Activated T-cell treated with anti-CD3 and anti-CD28 coated beads, Interleukin-2, amount 50 U/mL, for 72 hours (primary cell): ENCODE results near the gene ZBTB1. TPM values are rescaled to one million over a fixed set of nuclear protein-coding genes. Genes with fewer than 3 reads are reported as not detected.
"Not testable (repeated sequence)": the region's sequence is repeated elsewhere in the genome, so short reads cannot be mapped to it uniquely, and the experiment has no call there.

Experiments
- ATAC-seq, 2 donors: fragments of 150-1000 bp; cut with Tn5 transposase; replicated peaks in 1 of 2; 2 replicates each; pipeline ENCODE4 v1.10.0; 2021; ENCODE audit warnings: moderate library complexity in 2 of 2, mild to moderate bottlenecking in 1 of 2
- DNase-seq, 2 donors: peaks; one replicate each; pipeline ENCODE4 v3.0.0; 2021 to 2022; ENCODE audit warnings: mixed read lengths in 1 of 2
- H3K27ac Mint-ChIP-seq: one replicate; pipeline ENCODE4 v1.8.0; 2022; ENCODE audit warnings: mild to moderate bottlenecking, moderate library complexity, mixed read lengths
- H3K27me3 Mint-ChIP-seq: one replicate; pipeline ENCODE4 v1.8.0; 2022; ENCODE audit warnings: low read depth, mixed read lengths
- H3K36me3 Mint-ChIP-seq, 2 donors: one replicate each; pipeline ENCODE4 v1.8.0; 2022; ENCODE audit warnings: mixed read lengths in 2 of 2, mild to moderate bottlenecking in 1 of 2; ENCODE audit not compliant: insufficient read depth in 2 of 2
- H3K4me1 Mint-ChIP-seq: one replicate; pipeline ENCODE4 v1.8.0; 2022; ENCODE audit warnings: low read depth, mixed read lengths
- H3K4me3 Mint-ChIP-seq, 2 donors: one replicate each; pipeline ENCODE4 v1.8.0; 2022; ENCODE audit warnings: mild to moderate bottlenecking in 2 of 2, mixed read lengths in 2 of 2, moderate library complexity in 2 of 2
- H3K9me3 Mint-ChIP-seq, 2 donors: one replicate each; pipeline ENCODE4 v1.8.0; 2022; ENCODE audit warnings: mixed read lengths in 2 of 2
- total RNA-seq, 2 donors: library from RNA; stranded (reverse); gene quantifications; one replicate each; pipeline ENCODE4 v1.2.3, GENCODE V29; 2022

ZBTB1 gene
- total RNA-seq, 2 donors from 2014 or later = 46.9 to 49.5 TPM

DNA sequence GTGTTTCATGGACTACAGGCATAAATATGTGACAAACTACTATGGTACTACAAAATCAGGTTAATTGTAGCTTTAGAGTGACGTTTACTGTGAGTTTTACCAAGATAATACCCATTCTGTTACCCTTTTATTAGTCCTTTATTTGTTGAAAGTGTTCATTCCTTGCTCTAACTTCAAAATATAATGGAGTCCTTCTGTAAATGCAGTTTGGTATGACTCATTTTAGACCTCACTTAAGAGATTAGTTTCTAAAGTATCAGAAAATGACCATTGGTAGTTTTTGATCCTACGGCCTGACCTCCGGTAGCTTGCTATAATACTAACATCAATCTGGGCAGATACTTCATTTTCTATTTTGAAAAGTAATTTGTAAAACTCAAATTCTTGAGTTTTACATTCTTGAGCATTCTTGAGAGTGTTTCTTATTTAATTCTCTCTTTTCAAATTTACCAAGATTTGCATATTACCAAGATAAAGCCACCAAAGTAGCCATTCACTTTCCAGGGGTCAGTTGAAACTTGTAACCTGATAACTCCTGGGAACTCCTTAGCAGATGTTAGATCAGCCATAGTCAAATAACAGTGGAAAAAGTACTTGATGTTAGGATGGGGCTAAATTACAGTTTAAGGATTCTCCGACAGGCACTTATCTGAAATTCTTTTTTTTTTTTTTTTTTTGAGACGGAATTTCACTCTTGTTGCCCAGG, 40.2 kb downstream of the ZBTB1 start:
- no peak overlapping the region for H3K4me3 Mint-ChIP-seq
- peaks cover 50% of the 10 kb centered on the region for H3K27me3 Mint-ChIP-seq
- no peak for ATAC-seq
- peaks cover 39% of the 10 kb centered on the region for H3K4me1 Mint-ChIP-seq
- no peaks in the 10 kb centered on the region for H3K9me3 Mint-ChIP-seq
- H3K27ac Mint-ChIP-seq = no peak overlapping the region
- H3K36me3 Mint-ChIP-seq = peaks cover 8 to 13% of the 10 kb centered on the region in 2 donors
- DNase-seq = no peak

GRCh38 chr14:64549016-64549415, 44.4 kb downstream of the ZBTB1 start:
- H3K36me3 Mint-ChIP-seq = peaks cover 0 to 2% of the 10 kb centered on the region in 2 donors
- peak overlapping the region; percentile 57 to 67 for H3K4me3 Mint-ChIP-seq
- no peak overlapping the region for H3K27ac Mint-ChIP-seq
- H3K9me3 Mint-ChIP-seq = no peaks in the 10 kb centered on the region
- DNase-seq = no peak
- peaks cover 36% of the 10 kb centered on the region for H3K27me3 Mint-ChIP-seq
- peaks cover 14% of the 10 kb centered on the region for H3K4me1 Mint-ChIP-seq
- ATAC-seq = no peak

DNA sequence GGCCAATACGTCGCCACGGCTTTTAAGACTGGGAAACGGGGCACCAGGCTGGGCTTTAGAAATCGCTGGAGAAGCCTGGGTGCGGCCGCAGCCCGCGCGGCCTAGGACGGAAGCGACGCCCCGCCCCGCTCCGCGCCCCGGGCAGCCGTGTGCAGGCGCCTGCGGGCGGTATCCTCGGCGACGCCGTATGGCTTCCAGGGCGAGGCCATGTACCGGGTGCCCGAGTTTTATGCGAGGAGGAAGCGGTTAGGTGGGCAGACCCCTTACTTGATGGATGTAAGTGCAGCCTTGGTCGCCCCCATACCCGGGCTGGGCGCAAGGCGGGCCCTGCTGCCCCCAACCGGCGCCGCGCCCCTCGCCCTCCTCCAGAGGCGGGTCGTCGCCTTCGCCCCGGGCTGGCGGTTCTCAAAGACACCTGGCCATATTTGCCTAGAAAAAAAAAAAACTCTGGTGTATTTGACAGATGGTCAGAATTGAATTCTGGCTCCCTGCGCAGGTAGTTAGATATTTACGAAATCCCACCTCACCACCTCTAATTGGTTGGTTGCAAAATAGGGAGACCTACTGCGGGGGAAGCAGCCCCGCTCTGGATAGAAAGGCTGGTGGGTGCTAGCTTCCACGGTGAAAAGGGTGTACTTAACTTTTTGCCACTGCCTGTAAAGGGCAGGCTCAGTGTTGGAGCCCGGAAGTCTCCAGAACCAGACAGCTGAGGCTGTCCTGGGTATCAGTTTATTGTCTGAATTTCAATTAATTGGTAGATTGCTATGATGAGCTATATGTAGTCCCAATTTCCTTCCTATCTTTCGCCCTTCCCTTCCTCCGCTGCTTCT, 45.4 kb downstream of the ZBTB1 start, which contains the start of gene PPP1R36:
TSS of gene PPP1R36 (plus strand) at position 171 of the 830 bp plus-strand sequence. CDS start at position 208, 37 bp downstream.
- DNase-seq (peak; percentile 60 to 64), ATAC-seq (peak; percentile 97 to 99)
- H3K4me3 Mint-ChIP-seq = peak within 1 kb of the TSS; percentile 67 to 69
- H3K36me3 Mint-ChIP-seq = peaks cover 0 to 2% of the 10 kb centered on the region in 2 donors
- peaks cover 14% of the 10 kb centered on the region for H3K4me1 Mint-ChIP-seq
- H3K9me3 Mint-ChIP-seq = no peaks in the 10 kb centered on the region
- peaks cover 27% of the 10 kb centered on the region for H3K27me3 Mint-ChIP-seq
- H3K27ac Mint-ChIP-seq = peak within 1 kb of the TSS; percentile 62

DNA sequence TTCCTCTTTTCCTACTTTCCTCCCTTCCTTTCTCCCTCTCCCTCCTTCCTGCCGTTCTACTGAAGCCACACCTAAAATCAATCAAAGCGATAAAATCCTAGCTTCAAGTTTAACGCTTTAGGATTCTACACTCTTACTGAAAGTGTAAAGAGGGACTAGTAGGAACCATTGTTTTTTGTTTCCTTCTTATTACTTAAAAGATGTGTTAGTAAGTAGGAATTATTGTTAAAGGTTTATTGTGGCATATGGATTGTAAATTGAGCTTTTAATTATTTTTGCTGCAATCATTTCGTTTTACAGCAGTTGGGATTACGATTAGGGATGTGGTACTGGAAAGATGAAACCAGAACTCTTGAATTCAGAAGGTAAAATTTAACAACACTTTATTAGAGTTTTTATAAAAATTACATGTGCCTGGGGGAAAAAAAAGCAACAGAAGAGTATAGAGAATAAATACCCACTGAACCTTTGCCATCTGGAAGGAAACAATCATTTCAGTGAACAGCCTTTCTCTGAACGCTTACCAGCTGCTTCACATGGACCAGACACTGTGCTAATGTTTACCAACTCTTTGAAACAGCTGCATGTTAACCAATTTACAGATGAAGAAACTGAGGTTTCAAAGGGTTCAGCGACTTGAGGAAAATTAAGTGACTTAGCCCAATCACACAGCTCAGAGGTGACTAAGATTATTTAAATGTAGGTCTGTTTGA, 46.2 kb downstream of the ZBTB1 start:
- H3K4me1 Mint-ChIP-seq = peaks cover 14% of the 10 kb centered on the region
- DNase-seq (no peak), ATAC-seq (no peak)
- H3K27me3 Mint-ChIP-seq = peaks cover 27% of the 10 kb centered on the region
- peaks cover 0 to 2% of the 10 kb centered on the region in 2 donors for H3K36me3 Mint-ChIP-seq
- peak overlapping the region; percentile 67 to 69 for H3K4me3 Mint-ChIP-seq
- no peaks in the 10 kb centered on the region for H3K9me3 Mint-ChIP-seq
- H3K27ac Mint-ChIP-seq = peak overlapping the region; percentile 62

DNA sequence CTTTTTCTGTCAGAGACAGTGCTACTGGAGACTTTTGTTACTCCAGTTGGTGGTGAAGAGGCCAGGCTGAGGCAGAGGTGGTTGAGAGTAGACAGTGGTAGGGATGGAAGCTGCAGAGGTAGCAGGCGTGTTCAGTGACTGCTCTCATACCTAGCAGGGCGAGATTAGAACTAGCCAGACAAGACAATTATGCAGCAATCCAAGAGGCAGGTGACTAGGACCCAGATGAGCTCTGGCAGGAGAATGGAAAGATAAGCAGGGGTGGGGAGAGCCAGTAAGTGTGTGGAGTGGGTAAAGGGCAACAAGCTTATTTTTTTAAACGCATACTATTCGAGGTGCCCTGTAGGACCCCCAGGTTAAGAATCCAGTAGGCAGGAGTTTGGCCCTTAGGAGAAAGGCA, 50.0 kb downstream of the ZBTB1 start:
- Mint-ChIP-seq H3K4me3 (no peak overlapping the region), H3K36me3 (peaks cover 0 to 2% of the 10 kb centered on the region in 2 donors), H3K9me3 (no peaks in the 10 kb centered on the region), H3K27ac (no peak overlapping the region), H3K4me1 (peaks cover 8% of the 10 kb centered on the region), H3K27me3 (peaks cover 21% of the 10 kb centered on the region)
- ATAC-seq = no peak
- DNase-seq = no peak

DNA sequence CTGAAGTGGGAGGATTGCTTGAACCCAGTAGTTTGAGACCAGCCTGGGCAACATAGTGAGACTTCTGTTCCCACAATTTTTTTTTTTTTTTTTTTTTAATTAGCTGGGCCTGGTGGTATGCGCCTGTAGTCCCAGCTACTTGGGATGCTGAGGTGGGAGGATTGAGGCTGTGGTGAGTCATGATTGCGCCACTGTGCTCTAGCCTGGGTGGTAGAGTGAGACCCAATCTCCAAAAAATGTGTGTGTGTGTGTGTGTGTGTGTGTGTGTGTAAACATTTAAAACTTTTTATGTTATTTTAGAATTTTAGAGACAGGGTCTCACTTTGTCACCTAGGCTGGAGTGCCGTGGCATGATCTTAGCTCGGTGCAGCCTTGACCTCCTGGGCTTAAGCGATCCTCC, 52.0 kb downstream of the ZBTB1 start:
- no peaks in the 10 kb centered on the region for H3K36me3 Mint-ChIP-seq
- ATAC-seq = no peak
- H3K27me3 Mint-ChIP-seq = peaks cover 7% of the 10 kb centered on the region
- DNase-seq = no peak
- H3K9me3 Mint-ChIP-seq = no peaks in the 10 kb centered on the region
- H3K4me3 Mint-ChIP-seq = no peak overlapping the region
- H3K27ac Mint-ChIP-seq = no peak overlapping the region
- no peaks in the 10 kb centered on the region for H3K4me1 Mint-ChIP-seq

- not testable (repeated sequence) for H3K9me3 Mint-ChIP-seq, H3K36me3 Mint-ChIP-seq, H3K4me1 Mint-ChIP-seq, DNase-seq, H3K27ac Mint-ChIP-seq, H3K27me3 Mint-ChIP-seq, H3K4me3 Mint-ChIP-seq, ATAC-seq
These were observed 53.6 kb downstream of the ZBTB1 start for GRCh38 chr14:64558216-64558615.

DNA sequence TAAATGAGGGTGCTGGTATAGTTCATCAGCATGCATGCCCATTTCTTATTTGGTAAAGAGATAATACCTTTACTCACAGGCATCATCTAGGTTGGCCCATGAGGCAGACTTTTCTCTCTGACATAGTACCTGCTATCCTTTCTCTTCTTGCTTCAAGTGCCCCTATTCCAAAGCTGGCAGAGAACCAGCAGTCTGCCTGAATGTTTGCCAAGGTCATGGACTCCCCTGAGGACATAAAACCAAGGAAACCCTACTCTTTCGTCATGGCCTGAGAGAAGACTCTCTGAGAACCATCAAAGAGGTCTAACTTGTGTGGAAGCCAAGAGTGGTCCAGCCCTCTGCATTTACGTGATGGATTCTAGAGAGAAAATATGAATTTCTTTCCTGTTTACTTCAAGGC, 57.1 kb downstream of the ZBTB1 start:
- Mint-ChIP-seq H3K27ac (no peak overlapping the region), H3K4me1 (no peaks in the 10 kb centered on the region), H3K27me3 (peaks cover 6% of the 10 kb centered on the region), H3K4me3 (no peak overlapping the region), H3K9me3 (no peaks in the 10 kb centered on the region), H3K36me3 (no peaks in the 10 kb centered on the region)
- no peak for DNase-seq
- no peak for ATAC-seq

DNA sequence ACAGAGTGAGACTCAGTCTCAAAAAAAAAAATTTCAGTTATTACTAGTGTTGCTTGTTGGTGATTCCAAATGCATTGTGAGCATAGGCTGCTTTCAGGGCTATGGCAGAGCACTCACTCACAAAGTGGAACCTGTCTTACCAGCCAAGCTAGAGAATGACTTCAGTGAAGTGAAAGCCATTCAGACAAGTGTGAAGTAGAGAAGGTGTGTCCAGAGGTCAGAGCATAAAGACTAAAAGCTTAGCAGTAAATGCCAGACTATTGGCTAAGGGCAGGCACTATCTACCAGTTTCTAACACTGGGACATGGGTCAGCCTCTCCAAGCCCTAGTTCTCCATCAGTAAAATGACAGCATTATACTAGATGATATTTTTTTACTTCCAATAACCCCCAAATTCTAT, 57.9 kb downstream of the ZBTB1 start:
- no peak overlapping the region for H3K4me3 Mint-ChIP-seq
- H3K9me3 Mint-ChIP-seq = no peaks in the 10 kb centered on the region
- ATAC-seq (no peak), DNase-seq (no peak)
- H3K4me1 Mint-ChIP-seq = no peaks in the 10 kb centered on the region
- H3K27me3 Mint-ChIP-seq = peaks cover 6% of the 10 kb centered on the region
- no peak overlapping the region for H3K27ac Mint-ChIP-seq
- H3K36me3 Mint-ChIP-seq = no peaks in the 10 kb centered on the region

- DNase-seq (no peak), ATAC-seq (no peak)
- peaks cover 6% of the 10 kb centered on the region for H3K27me3 Mint-ChIP-seq
- no peaks in the 10 kb centered on the region for H3K9me3 Mint-ChIP-seq
- H3K36me3 Mint-ChIP-seq = no peaks in the 10 kb centered on the region
- H3K4me3 Mint-ChIP-seq = no peak overlapping the region
- no peak overlapping the region for H3K27ac Mint-ChIP-seq
- no peaks in the 10 kb centered on the region for H3K4me1 Mint-ChIP-seq
These were observed 59.1 kb downstream of the ZBTB1 start for GRCh38 chr14:64563696-64564095.

DNA sequence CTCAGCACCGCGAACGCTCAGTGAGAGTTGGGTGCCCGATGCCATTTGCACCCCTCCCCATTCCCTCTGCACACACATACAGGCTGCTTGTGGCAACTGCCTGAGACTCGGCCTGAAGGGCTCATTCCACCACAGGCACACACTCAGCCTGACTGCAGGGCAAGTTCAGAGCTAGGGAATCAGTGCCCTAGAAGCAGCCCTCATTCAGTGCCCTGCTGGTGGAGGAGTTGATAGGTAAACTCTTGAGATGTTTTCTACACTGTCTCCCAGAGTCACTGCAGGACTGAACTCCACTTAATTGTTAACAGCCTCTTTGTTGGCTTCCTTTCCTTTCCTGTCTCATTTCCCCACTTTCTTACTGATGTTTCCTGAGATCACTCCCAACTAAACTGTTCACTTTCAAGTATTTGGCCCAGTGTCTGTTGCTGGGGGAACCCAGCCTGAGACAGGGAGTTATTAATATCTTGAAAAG, 62.1 kb downstream of the ZBTB1 start:
- no peak overlapping the region for H3K4me3 Mint-ChIP-seq
- no peaks in the 10 kb centered on the region for H3K9me3 Mint-ChIP-seq
- DNase-seq (no peak), ATAC-seq (no peak)
- peaks cover 6% of the 10 kb centered on the region for H3K27me3 Mint-ChIP-seq
- H3K27ac Mint-ChIP-seq = no peak overlapping the region
- no peaks in the 10 kb centered on the region for H3K36me3 Mint-ChIP-seq
- no peaks in the 10 kb centered on the region for H3K4me1 Mint-ChIP-seq

- no peak for ATAC-seq
- Mint-ChIP-seq H3K27me3 (peaks cover 6% of the 10 kb centered on the region), H3K36me3 (no peaks in the 10 kb centered on the region), H3K9me3 (no peaks in the 10 kb centered on the region), H3K4me3 (no peak overlapping the region), H3K27ac (no peak overlapping the region), H3K4me1 (no peaks in the 10 kb centered on the region)
- no peak for DNase-seq
These were observed 64.6 kb downstream of the ZBTB1 start for GRCh38 chr14:64569138-64569631.

- H3K4me1 Mint-ChIP-seq, DNase-seq, H3K4me3 Mint-ChIP-seq, H3K9me3 Mint-ChIP-seq, ATAC-seq, H3K27ac Mint-ChIP-seq, H3K36me3 Mint-ChIP-seq, H3K27me3 Mint-ChIP-seq: not testable (repeated sequence)
These were observed 65.1 kb downstream of the ZBTB1 start for GRCh38 chr14:64569646-64570045.
